Measurements from ENCODE around the gene SMIM1.

The SMIM1 gene

DNA sequence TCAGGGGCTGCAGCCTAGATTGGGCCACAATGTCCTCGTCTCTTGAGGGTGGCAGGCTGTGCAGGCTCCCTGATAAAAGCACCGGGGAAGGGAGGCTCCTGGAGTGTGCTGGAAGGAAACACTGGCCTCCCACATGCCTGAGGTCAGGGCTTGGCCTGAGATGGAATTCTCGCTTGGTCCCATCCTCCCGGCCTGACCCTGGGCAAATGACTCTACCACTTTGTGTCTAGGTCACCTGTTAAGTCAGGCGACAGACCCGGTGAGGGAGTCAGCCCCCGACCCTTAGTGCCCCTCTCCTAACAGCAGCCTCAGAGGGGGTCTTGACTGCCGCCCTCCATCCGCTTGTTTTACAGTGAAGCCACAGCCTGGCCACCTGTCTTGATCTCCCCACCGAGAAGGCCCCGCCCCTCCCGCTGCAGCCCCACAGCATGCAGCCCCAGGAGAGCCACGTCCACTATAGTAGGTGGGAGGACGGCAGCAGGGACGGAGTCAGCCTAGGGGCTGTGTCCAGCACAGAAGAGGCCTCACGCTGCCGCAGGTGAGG lies 2.5 kb downstream of the SMIM1 start:
- no peak overlapping the region for H3K4me3 Mint-ChIP-seq
- no peaks in the 10 kb centered on the region for H3K27me3 Mint-ChIP-seq
- H3K36me3 Mint-ChIP-seq (ENCODE audit: low read depth) = peaks cover 5% of the 10 kb centered on the region
- ATAC-seq (no peak), DNase-seq (no peak)
- H3K27ac Mint-ChIP-seq = no peak overlapping the region
- no peaks in the 10 kb centered on the region for H3K9me3 Mint-ChIP-seq
- peaks cover 19% of the 10 kb centered on the region for H3K4me1 Mint-ChIP-seq

DNA sequence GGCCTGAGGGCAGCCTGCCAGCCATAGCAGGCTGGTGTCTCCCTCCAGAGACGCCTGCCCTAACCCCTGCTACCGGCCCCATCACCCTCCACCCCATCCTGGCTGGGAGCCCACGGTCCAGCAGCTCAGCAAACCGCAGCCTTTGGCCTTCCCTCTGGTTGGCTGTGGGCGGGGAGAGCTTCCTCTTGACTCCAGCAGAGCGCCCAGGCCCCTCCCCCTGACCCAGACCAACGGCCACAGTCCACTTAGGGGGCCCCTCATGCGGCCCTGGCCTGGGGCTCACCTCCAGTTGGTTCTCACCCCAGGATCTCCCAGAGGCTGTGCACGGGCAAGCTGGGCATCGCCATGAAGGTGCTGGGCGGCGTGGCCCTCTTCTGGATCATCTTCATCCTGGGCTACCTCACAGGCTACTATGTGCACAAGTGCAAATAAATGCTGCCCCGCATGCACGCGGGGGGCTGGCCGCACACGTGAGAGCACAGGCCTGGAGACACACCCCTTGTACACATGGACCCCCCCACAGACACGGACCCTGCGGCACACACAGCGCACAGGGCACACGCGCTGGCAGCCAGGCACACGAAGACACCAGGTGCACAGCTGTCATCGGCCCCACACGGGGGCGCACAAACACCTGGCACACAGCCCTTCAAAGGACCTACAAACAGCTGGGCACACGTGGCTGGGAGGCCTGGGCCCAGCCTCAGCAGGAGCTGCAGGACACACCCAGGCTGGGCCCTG lies 3.1 kb downstream of the SMIM1 start:
- no peak overlapping the region for H3K27ac Mint-ChIP-seq
- ATAC-seq (peak; percentile 44), DNase-seq (peak; percentile 46)
- H3K4me1 Mint-ChIP-seq = peaks cover 17% of the 10 kb centered on the region
- H3K4me3 Mint-ChIP-seq = no peak overlapping the region
- H3K9me3 Mint-ChIP-seq = no peaks in the 10 kb centered on the region
- H3K36me3 Mint-ChIP-seq (ENCODE audit: low read depth) = peaks cover 10% of the 10 kb centered on the region
- no peaks in the 10 kb centered on the region for H3K27me3 Mint-ChIP-seq

DNA sequence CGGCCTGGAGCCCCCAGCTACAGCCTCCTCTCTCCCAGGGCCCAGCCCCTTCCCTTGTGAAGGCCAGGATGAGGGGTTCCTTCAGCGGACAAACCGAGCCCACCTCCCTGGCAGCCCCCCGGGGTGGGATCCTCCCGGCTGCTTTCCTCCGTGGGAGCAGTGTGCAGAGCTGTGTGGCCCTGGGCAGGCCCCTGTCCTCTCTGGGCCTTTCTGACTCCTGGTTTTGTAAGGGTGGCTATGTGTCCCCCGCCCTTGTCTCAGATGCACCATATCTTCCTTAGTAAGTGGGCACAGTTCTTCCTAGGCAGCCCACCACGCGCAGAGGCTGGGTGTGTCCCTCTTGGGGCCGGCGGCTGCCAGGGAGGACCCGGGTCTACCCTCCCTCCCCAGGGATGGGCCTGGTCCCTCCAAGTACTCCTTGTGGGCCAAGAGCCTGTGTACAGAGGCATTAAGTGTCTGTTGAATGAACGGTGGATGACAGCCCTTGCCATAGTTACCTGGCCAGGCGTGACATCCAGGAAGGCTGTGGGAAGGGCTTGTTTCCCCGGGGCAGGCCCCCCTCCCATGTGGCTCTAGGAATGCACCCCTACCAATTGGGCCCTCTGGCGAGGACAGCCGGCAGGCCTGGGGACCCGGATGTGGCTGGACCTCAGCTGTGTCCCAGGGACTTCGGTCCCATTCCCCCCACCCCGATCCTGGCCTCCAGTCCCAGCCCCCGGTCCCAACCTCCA lies 3.8 kb downstream of the SMIM1 start:
- ATAC-seq (no peak), DNase-seq (no peak)
- Mint-ChIP-seq H3K27ac (no peak overlapping the region), H3K9me3 (no peaks in the 10 kb centered on the region), H3K4me3 (no peak overlapping the region), H3K4me1 (peaks cover 10% of the 10 kb centered on the region), H3K36me3 (ENCODE audit: low read depth) (peaks cover 14% of the 10 kb centered on the region), H3K27me3 (no peaks in the 10 kb centered on the region)

DNA sequence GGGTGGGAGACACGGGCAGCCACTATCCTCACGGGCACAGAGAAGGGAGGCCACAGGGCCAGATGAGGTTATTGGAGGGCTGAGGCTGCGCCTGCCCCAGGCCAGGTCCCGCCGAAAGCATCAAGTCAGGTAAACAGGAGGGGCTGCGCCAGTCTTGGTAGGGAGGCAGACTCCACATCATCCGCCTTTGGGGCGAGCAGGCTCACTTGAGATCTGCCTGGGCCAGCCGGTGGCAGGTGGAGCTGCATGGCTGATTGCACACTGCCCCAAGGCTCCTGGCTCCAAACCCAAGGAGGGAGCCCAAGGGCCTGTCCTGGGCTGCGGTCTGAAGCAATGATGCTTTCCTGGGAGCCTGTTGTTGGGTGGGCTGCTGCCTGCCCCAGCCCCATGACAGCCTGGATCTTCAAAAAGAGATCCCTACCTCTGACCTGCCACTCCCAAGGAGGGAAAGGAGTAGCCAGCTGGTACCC lies 4.6 kb downstream of the SMIM1 start:
- no peaks in the 10 kb centered on the region for H3K9me3 Mint-ChIP-seq
- peaks cover 21% of the 10 kb centered on the region for H3K36me3 Mint-ChIP-seq (ENCODE audit: low read depth)
- H3K27ac Mint-ChIP-seq = no peak overlapping the region
- DNase-seq = no peak
- ATAC-seq = no peak
- H3K27me3 Mint-ChIP-seq = no peaks in the 10 kb centered on the region
- H3K4me3 Mint-ChIP-seq = no peak overlapping the region
- peaks cover 5% of the 10 kb centered on the region for H3K4me1 Mint-ChIP-seq

DNA sequence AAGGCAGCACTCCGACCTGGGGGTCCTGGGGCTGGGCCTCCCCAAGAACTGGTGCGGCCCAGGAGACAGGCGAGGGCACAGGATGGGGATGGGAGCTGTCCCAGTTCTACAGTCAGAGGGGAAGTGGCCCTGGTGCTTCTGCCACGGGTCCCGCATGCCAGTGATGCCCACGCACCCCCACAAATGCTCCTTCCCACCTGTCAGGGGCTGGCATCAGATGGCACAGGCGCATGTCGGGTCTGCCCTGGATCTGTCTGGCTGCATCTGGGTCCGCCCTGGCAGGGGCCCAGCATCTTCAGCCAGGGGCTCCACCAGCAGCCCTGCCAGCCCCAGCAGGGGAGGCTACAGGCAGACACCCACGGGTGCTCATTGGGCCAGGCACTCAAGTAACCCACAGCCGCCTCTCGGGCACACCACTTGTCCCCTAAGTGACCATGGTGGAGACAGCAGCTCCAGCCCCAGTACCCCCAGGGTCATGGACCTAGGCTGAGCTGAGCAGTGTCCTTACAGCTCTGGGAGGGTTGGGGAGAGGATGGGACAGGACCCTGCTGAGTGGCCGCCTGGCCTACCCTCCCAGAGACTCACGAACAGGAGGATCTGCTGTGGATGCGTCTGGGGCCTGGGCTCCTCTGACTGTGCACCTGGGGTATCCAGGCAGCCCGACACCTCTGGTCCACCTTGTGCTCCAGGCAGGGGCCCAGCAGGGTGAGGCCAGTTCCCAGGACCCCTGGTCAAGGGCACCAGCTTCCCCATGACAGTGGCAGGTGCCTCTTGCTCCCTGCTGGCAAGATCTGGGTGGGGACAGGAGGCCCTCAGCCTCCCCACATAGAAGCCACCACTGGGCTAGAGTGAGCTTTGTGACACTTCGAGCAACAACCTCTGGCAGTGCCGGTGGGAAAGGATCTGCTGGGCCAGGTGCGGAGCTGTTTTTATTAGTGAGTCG lies 5.4 kb downstream of the SMIM1 start:
- no peaks in the 10 kb centered on the region for H3K27me3 Mint-ChIP-seq
- H3K36me3 Mint-ChIP-seq (ENCODE audit: low read depth) = peaks cover 25% of the 10 kb centered on the region
- no peak overlapping the region for H3K27ac Mint-ChIP-seq
- no peak overlapping the region for H3K4me3 Mint-ChIP-seq
- H3K9me3 Mint-ChIP-seq = no peaks in the 10 kb centered on the region
- ATAC-seq = no peak
- H3K4me1 Mint-ChIP-seq = peaks cover 5% of the 10 kb centered on the region
- no peak for DNase-seq

DNA sequence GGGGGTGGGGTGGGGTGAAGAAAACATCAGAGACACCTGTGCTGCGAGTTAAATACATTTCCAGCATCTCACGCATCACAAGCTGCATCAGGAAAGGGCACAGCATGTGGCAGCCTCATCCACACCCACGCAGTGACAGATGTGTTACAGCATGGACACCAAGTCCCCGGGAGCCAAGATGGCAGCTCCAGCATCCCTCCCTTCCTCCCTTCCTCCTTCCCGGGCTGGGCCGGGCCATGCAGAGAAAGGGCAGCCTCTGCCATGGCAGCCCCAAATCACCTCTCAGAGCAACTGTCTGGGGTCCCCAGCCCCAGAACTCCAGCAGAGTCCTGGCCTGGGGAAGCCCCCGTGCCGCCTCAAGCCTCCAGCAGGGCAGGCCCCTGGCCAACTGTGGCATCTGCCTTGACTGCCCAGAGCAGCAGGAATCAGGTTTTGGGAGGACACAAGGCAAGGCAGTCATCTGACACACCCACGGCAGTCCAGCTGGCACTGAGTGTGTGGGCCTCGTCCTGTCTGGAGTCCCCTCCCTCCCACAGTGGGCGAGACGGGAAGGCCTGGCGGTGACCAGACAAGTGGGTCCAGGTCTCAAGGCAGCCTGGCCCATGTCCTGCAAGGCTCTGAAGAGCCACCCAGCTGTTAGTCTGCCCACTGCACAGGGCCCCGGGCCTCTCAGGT lies 6.2 kb downstream of the SMIM1 start:
- no peaks in the 10 kb centered on the region for H3K9me3 Mint-ChIP-seq
- H3K4me3 Mint-ChIP-seq = no peak overlapping the region
- H3K27me3 Mint-ChIP-seq = no peaks in the 10 kb centered on the region
- no peak overlapping the region for H3K27ac Mint-ChIP-seq
- DNase-seq (no peak), ATAC-seq (no peak)
- peaks cover 25% of the 10 kb centered on the region for H3K36me3 Mint-ChIP-seq (ENCODE audit: low read depth)
- H3K4me1 Mint-ChIP-seq = peaks cover 5% of the 10 kb centered on the region

DNA sequence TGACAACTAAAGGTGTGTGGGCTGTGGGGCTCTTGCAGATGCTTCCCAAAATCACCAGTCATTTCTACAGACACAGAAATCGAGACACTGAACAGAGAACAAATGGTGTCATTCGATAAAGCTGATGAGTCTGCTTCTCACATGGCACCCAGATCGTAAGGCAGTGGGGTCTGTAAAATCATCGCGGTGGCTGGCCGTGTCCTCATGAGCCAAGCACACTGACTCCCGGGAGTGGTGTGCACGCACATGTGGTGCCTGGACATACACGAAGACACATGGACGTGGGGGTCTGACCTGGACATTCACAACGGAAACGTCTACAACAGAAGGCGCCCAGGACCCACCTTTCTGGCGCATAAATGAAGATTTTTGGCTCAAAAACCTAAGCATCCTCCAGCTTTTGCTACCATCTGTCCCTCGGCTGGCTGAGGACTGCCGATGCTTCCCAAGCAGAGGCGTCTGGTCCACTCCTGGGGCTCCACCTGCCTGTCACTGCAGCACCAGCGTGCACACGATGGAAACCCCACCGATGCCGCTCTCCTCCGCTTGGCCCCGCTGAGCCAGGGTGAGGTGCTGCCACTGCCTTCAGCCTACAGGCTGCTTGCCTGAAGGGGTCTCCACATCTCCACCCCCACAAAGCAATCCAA lies 6.8 kb downstream of the SMIM1 start:
- Mint-ChIP-seq H3K4me3 (no peak overlapping the region), H3K27ac (no peak overlapping the region), H3K9me3 (no peaks in the 10 kb centered on the region), H3K4me1 (peaks cover 5% of the 10 kb centered on the region), H3K36me3 (ENCODE audit: low read depth) (peaks cover 30% of the 10 kb centered on the region), H3K27me3 (no peaks in the 10 kb centered on the region)
- DNase-seq (no peak), ATAC-seq (no peak)

DNA sequence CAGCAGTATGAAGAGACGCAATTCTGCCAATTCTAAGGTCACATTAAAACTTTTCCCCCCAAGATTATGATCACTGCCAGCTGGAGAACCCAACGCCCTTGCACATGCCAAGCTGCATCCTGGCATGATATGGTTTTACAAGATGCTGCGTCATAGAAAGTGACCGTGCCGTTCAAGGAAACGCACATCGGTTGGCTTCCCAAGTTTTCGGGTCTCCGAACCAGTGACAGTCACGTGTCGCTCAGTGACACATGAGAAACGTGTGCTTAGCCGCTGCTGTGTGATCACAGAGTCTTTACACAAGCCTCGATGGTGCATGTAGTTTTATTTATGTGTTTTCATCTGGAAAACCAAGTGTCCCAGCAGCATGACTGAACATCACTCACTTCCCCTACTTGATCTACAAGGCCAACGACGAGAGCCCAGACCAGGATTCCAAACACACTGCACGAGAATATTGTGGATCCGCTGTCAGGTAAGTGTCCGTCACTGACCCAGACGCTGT lies 7.4 kb downstream of the SMIM1 start:
- H3K9me3 Mint-ChIP-seq = no peaks in the 10 kb centered on the region
- H3K27ac Mint-ChIP-seq = no peak overlapping the region
- no peak overlapping the region for H3K4me3 Mint-ChIP-seq
- H3K27me3 Mint-ChIP-seq = no peaks in the 10 kb centered on the region
- ATAC-seq (no peak), DNase-seq (no peak)
- peaks cover 5% of the 10 kb centered on the region for H3K4me1 Mint-ChIP-seq
- H3K36me3 Mint-ChIP-seq (ENCODE audit: low read depth) = peaks cover 32% of the 10 kb centered on the region

DNA sequence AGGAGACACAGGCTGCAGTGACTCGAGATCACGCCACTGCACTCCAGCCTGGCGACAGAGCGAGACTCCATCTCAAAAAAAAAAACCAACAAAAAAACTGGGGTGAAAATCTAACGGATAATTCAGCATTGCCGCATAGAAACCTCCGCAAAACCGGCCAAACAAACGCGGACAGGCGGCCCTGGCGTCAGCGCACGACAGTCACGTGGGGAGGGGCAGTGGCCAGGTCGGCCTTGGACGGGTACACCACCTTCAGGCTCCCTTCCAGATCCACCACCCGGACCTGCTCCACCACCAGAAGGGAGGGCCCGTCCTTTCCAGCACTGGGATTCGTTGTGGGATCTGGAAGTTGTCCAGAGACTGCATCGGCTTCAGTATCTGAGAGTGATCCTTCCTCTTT lies 8.4 kb downstream of the SMIM1 start:
- Mint-ChIP-seq H3K27ac (no peak overlapping the region), H3K36me3 (ENCODE audit: low read depth) (peaks cover 38% of the 10 kb centered on the region), H3K4me1 (peaks cover under 1% of the 10 kb centered on the region), H3K4me3 (no peak overlapping the region), H3K27me3 (no peaks in the 10 kb centered on the region), H3K9me3 (no peaks in the 10 kb centered on the region)
- DNase-seq (no peak), ATAC-seq (no peak)

DNA sequence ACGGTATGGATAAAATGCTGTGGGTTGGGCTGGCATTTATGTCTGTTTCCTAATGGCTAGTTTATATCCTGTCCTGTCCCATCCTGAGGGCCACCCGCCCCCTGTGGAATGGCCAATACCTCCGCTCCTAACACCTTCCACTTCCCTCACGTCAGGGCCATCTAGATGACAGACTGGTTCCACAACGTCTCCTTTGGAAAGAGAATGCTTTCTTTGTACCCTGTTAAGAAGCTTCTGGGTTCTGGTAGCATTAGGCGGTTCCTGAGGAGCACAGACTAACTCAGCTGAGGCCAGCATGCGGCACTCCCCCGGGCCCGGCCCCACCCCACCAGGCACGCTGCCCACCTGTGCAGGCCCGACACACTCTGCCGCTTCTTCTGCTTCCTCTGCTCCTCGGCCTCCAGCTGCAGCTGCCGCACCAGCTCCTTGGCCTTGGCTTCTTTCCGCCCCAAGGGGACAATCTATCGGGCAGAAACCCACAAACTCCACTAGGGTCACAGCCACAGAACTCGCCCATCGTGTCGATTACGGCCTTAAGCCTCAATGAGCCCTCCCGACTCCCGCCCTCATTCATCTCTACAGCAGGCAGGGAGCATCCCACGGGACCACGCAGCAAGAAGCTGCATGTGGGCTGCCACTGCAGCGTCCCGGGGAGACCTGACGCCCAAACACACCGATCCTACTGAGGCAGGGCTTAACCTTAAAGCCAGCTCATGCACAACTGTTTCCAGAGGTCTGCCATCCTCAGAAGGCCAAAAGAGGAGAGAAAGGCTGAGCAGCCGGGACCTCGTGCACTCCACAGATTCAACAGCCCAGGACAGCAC lies 11.3 kb downstream of the SMIM1 start:
- ATAC-seq = no peak

DNA sequence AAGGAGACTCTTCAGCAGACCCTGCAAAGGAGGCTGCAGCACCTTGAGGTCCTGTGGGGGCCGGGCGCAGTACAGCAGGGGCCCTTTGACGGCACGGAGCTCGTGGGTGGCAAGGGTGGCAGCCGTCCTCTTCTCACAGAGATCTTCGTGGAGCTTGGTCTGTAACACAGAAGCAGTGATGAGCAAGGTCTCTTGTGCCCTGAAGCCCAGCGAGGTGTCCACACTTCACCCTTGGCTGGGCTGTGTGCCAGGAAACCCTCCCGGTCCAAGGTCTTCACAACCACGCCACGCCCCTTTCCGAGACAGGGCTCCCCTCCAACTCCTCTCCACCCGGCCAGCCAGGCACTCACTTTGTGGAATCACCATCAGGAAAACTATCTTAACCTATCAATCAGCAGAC lies 12.5 kb downstream of the SMIM1 start:
- Mint-ChIP-seq H3K4me3 (no peak overlapping the region), H3K9me3 (no peaks in the 10 kb centered on the region), H3K4me1 (peaks cover 19% of the 10 kb centered on the region), H3K27me3 (no peaks in the 10 kb centered on the region), H3K36me3 (ENCODE audit: low read depth) (peaks cover 44% of the 10 kb centered on the region), H3K27ac (no peak overlapping the region)
- DNase-seq (no peak), ATAC-seq (no peak)

More for the DNA sequence above, 11.3 kb downstream of the SMIM1 start:
- Mint-ChIP-seq H3K4me1 (peaks cover 16% of the 10 kb centered on the region), H3K36me3 (ENCODE audit: low read depth) (peaks cover 47% of the 10 kb centered on the region), H3K4me3 (no peak overlapping the region), H3K27me3 (no peaks in the 10 kb centered on the region), H3K9me3 (no peaks in the 10 kb centered on the region), H3K27ac (no peak overlapping the region)
- no peak for DNase-seq

DNA sequence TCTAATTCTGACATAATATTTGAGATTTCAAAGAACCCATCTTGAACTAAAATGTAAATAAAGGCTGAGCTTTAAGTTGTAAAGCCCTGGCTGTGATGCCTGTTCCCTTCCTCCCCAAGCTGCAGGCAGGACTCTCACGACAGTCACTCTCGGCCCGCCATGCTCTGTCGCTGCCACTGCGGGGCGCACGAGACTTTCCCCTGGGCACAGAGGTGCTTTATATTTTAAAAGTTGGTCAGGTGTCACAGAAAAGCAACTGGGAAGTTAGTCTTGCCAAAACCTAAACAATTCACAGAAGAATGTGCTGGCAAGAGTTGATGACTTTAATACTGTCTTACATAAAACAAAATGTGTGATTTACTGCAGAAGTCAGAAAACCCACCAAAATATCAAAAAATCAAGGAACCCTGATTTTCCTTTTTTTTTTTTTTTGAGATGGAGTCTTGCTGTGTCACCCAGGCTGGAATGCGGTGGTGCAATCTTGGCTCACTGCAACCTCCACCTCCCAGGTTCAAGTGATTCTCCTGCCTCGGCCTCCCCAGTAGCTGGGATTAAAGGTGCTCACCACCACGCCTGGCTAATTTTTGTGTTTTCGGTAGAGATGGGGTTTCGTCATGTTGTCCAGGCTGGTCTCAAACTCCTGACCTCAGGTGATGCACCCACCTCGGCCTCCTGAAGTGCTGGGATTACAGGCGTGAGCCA lies 13.1 kb downstream of the SMIM1 start:
- H3K27ac Mint-ChIP-seq = no peak overlapping the region
- H3K27me3 Mint-ChIP-seq = no peaks in the 10 kb centered on the region
- ATAC-seq (no peak), DNase-seq (peak; percentile 29)
- H3K4me3 Mint-ChIP-seq = no peak overlapping the region
- H3K36me3 Mint-ChIP-seq (ENCODE audit: low read depth) = peaks cover 39% of the 10 kb centered on the region
- H3K4me1 Mint-ChIP-seq = peaks cover 19% of the 10 kb centered on the region
- H3K9me3 Mint-ChIP-seq = no peaks in the 10 kb centered on the region
